ENCODE data around the gene PROK2. TPM values are rescaled to one million over a fixed set of nuclear protein-coding genes. Genes with fewer than 3 reads are reported as not detected.

Gene PROK2
- total and polyA plus RNA-seq, 2 donors from 2014 or later = 0.25 TPM; not detected in 1

- Histone ChIP-seq H3K27me3 (ENCODE audit: control insufficient read depth, insufficient read depth, low read length) (no peaks in the 10 kb centered on the region), H3K4me3 (ENCODE audit: low read length in 3 of 3) (no peak overlapping the region), H3K36me3 (ENCODE audit: control insufficient read depth in 2 of 3, insufficient read depth in 3 of 3, low read length in 3 of 3) (no peaks in the 10 kb centered on the region), H3K9me3 (ENCODE audit: control insufficient read depth in 2 of 3, insufficient read depth in 1 of 3, low read length in 3 of 3) (no peaks in the 10 kb centered on the region), H3K9ac (ENCODE audit: low read length in 3 of 3) (no peak overlapping the region), H3K27ac (ENCODE audit: low read depth in 2 of 2, low read length in 2 of 2) (no peak overlapping the region), H3K4me1 (ENCODE audit: control insufficient read depth in 2 of 3, insufficient read depth in 2 of 3, low read depth in 1 of 3, low read length in 3 of 3) (no peaks in the 10 kb centered on the region)
- no peak for DNase-seq
- no peak for TF ChIP-seq CTCF (IDR thresholded peaks at IDR 0.05; ENCODE audit: borderline replicate concordance, extremely low read depth, insufficient read depth)
- no peak for FAIRE-seq
- intact Hi-C loops (cut with DNase I) = no loop called here
Measured at GRCh38 chr3:71821116-71821515, 36.2 kb upstream of the PROK2 start.

- no peak overlapping the region for H3K27ac ChIP-seq (ENCODE audit: low read depth in 2 of 2, low read length in 2 of 2)
- no peak for TF ChIP-seq CTCF (IDR thresholded peaks at IDR 0.05; ENCODE audit: borderline replicate concordance, extremely low read depth, insufficient read depth)
- intact Hi-C loops (cut with DNase I) = no loop called here
- H3K9ac ChIP-seq (ENCODE audit: low read length in 3 of 3) = no peak overlapping the region
- no peak overlapping the region for H3K4me3 ChIP-seq (ENCODE audit: low read length in 3 of 3)
- FAIRE-seq = no peak
- no peak for DNase-seq
- H3K27me3 ChIP-seq (ENCODE audit: control insufficient read depth, insufficient read depth, low read length) = no peaks in the 10 kb centered on the region
- H3K4me1 ChIP-seq (ENCODE audit: control insufficient read depth in 2 of 3, insufficient read depth in 2 of 3, low read depth in 1 of 3, low read length in 3 of 3) = no peaks in the 10 kb centered on the region
- H3K9me3 ChIP-seq (ENCODE audit: control insufficient read depth in 2 of 3, insufficient read depth in 1 of 3, low read length in 3 of 3) = no peaks in the 10 kb centered on the region
- H3K36me3 ChIP-seq (ENCODE audit: control insufficient read depth in 2 of 3, insufficient read depth in 3 of 3, low read length in 3 of 3) = no peaks in the 10 kb centered on the region
Measured at GRCh38 chr3:71817262-71817661, 32.3 kb upstream of the PROK2 start.

GRCh38 chr3:71816767-71817156, 31.8 kb upstream of the PROK2 start:
- FAIRE-seq = no peak
- no peak overlapping the region for H3K4me3 ChIP-seq (ENCODE audit: low read length in 3 of 3)
- no peaks in the 10 kb centered on the region for H3K9me3 ChIP-seq (ENCODE audit: control insufficient read depth in 2 of 3, insufficient read depth in 1 of 3, low read length in 3 of 3)
- intact Hi-C loops (cut with DNase I) = no loop called here
- H3K9ac ChIP-seq (ENCODE audit: low read length in 3 of 3) = no peak overlapping the region
- no peaks in the 10 kb centered on the region for H3K27me3 ChIP-seq (ENCODE audit: control insufficient read depth, insufficient read depth, low read length)
- DNase-seq = no peak
- TF ChIP-seq CTCF (IDR thresholded peaks at IDR 0.05; ENCODE audit: borderline replicate concordance, extremely low read depth, insufficient read depth) = no peak
- H3K4me1 ChIP-seq (ENCODE audit: control insufficient read depth in 2 of 3, insufficient read depth in 2 of 3, low read depth in 1 of 3, low read length in 3 of 3) = no peaks in the 10 kb centered on the region
- H3K36me3 ChIP-seq (ENCODE audit: control insufficient read depth in 2 of 3, insufficient read depth in 3 of 3, low read length in 3 of 3) = no peaks in the 10 kb centered on the region
- H3K27ac ChIP-seq (ENCODE audit: low read depth in 2 of 2, low read length in 2 of 2) = no peak overlapping the region

- H3K27ac ChIP-seq (ENCODE audit: low read depth in 2 of 2, low read length in 2 of 2) = no peak overlapping the region
- intact Hi-C loops (cut with DNase I) = no loop called here
- DNase-seq = no peak
- no peak for TF ChIP-seq CTCF (IDR thresholded peaks at IDR 0.05; ENCODE audit: borderline replicate concordance, extremely low read depth, insufficient read depth)
- no peaks in the 10 kb centered on the region for H3K36me3 ChIP-seq (ENCODE audit: control insufficient read depth in 2 of 3, insufficient read depth in 3 of 3, low read length in 3 of 3)
- no peak overlapping the region for H3K4me3 ChIP-seq (ENCODE audit: low read length in 3 of 3)
- no peaks in the 10 kb centered on the region for H3K4me1 ChIP-seq (ENCODE audit: control insufficient read depth in 2 of 3, insufficient read depth in 2 of 3, low read depth in 1 of 3, low read length in 3 of 3)
- no peak for FAIRE-seq
- no peak overlapping the region for H3K9ac ChIP-seq (ENCODE audit: low read length in 3 of 3)
- H3K27me3 ChIP-seq (ENCODE audit: control insufficient read depth, insufficient read depth, low read length) = no peaks in the 10 kb centered on the region
- H3K9me3 ChIP-seq (ENCODE audit: control insufficient read depth in 2 of 3, insufficient read depth in 1 of 3, low read length in 3 of 3) = no peaks in the 10 kb centered on the region
Measured at GRCh38 chr3:71815340-71816067, 30.6 kb upstream of the PROK2 start.

Data from kidney (tissue), 14 donors.